SIG-M5 treated with dmso at 0.1 percent for 504 hours (cell line): ENCODE results near the gene PTPRJ.
A peak's percentile ranks its signal among the peaks of the same experiment; 100 is the strongest.

Source experiments
- DNase-seq: peaks from one replicate; lab custom pipeline; 2025; ENCODE audit not compliant: unreplicated experiment; lab: John Stamatoyannopoulos, UW

Gene PTPRJ

DNA sequence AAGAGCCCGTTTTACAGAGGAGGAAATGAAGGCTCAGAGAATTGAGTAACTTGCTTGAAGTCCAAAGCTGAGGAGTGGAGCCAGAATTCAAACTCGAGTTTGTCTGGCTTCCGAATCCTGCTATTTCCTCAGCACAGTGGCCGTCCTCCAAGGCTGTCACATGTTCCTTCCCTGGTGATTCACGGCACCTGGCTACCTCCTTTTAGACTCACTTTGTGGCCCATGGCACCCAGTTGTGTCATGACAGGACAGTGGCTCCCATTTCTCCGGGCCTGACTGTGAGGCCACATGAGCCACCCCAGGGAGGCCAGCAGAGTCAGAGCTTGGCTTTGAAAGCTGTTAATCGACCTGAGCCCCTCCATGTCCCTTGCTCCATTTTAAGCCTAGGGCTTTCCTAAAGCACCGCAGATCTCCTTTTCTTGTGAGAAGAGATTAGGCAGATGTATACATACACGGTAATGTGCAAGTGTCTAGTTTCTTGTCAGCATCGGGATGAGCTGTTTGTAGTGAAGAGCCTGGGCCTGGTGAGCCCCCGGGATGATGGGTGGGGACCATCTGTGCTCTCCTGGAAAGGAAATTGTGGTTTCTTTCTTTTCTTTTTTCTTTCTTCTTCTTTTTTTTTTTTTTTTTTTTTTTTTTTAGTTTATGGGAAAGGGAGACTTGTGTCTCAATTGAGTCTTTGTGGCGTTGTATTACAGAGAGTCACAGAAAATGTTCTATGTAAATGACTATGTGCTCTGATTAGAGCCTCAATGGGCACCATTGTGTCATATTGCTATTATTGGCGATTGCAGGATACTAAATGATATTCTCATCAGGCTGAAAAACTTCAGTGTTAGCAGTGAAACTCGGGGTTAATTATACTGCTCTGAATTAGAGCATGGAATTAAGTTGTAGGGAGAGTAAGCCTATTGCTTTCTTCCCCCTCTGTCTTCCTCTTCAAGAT is 54.8 kb downstream of the PTPRJ start:
- no peak for DNase-seq

DNA sequence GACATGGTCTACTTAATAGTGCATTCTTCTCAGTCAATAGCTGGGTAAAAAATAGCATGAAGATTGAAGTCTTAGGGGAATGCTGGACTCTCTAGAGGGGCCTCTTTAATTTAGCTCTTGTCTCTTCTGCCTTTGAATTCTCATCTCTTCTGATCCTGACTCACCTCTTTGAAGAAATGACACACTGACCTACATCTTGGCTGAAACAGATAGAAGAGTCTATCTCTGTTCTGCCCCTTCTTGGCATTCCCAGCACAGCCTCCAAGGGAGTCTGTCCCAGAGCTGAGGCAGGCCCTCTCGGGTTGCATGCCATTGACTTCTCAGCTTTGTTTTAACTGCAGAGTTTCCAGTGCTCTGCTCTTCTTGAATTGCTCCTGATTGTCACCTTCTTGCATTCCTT is 55.7 kb downstream of the PTPRJ start:
- no peak for DNase-seq

GRCh38 chr11:48036466-48036865 is 56.1 kb downstream of the PTPRJ start:
- no peak for DNase-seq

GRCh38 chr11:48037709-48038468 is 57.5 kb downstream of the PTPRJ start:
- DNase-seq: no peak

GRCh38 chr11:48040830-48041444 is 60.6 kb downstream of the PTPRJ start:
- no peak for DNase-seq

GRCh38 chr11:48041877-48042695 is 61.7 kb downstream of the PTPRJ start:
- DNase-seq: no peak

DNA sequence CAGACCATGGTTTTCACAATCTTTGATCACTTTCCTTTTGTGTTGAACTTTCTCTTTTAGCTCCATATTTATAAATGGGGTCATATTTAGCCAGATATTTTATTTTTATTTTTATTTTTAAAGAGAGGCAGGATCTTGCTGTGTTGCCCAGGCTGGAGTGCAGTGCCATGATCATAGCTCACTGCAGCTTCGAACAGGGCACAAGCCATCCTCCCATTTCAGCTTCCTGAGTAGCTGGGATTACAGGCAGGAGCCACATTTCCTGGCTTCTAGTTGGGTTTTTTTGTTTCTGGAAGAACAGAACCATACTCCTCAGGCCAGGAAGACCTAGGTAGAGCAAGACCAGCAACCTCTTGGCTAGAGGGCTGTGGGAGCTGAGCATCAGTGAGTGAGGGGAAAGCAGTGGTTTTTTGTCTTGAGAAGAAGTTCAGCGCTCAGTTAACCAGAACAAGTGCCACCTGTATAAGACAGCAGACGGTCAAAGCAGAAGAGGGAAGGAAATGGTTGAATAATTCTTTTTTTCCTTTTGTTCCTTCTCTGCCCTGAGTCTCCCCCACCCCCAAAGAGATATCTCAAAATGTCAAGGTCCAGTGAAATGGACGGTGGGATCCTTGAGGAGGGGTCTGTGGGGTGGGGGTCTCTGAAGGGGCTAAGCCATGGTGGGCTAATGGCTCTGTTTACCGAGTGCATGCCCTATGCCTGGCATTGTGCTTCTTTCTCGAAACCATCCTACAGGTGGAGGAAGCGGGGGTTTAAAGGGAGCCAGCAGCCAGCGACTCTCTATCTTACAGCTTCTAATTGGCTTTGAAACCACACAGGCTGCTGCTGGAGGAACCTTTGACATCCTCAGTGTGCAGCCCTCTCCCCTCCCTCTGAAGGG is 63.0 kb downstream of the PTPRJ start:
- no peak for DNase-seq

DNA sequence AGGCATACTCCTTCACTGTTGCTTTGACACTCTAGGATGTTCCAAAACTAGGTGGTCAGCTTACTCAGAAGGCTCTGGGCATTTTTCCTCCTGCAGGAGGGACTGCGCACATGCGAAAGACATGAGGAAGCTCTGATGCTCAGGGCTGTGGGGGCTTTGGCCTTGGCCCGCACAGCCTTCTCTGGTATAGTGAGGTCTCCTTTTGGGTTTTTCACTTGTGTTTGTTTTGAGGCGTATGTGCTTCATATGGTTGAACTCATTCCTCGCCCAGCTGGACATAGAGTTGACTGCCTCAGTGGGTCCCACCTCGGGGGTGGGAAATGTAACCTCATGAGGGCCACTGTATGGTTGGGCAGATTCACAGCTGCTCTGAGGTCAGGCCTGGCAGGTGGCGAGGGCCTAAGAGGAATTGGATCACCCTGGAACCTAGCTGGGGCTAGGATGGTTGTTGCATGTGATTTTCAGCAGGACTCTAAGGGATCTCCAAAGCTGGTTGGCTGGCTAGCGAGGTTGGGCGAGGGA is 63.7 kb downstream of the PTPRJ start:
- DNase-seq: no peak

DNA sequence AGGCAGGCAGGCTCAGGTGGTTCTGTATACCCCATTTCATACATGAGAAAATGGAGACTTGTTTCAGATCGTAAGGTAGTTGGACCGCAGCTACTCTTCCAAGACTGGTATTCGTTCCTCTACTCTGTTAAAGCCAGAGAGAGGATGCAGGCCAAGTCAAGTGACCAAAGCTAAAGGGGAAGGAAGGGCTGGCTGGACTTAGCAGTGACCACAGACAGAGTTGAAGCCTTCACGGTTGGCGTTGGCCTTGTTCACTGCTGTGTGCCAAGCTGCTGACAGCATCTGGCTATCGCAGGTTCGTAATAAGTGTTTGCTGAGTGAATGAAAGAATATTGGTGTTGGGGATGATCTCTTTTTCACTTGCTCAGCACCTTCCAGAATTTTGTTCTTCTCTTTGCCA is 64.2 kb downstream of the PTPRJ start:
- DNase-seq: no peak

DNA sequence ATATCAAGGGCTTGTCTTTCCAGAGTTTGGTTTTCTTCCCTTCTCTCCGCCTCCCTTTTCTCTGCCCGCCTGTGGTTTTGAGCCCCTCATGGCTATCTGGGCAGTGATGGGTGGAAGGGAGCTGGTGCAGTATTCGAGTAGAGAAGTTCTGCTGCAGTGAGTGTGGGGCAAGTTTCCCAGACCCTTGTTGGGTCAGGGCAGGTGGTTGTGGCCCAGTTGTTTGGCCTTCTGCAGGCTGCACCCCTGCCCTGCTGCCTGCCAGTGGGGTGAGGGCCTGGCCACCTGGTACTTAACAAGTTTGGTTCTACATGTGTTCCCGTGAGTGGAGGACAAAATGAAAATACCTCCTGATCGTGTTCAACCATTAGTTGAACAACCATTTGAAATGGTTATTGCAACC is 65.2 kb downstream of the PTPRJ start:
- no peak for DNase-seq

DNA sequence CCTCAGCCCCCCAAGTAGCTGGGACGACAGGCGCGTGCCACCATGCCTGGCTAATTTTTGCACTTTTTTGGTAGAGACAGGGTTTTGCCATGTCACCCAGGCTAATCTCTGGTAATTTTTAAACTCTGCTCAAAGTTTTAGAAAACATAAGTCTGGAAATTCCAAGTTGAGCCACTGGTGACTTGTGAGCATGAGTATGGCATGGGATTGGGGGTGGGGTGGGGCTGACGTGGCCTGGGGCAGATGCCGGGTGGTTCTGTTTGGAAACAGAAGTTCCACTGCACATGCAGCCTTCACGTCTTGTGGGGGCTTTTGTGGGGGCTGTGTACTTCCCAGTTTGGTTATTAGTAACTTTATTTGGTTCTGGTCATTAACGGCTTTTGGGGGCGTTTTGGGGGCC is 67.3 kb downstream of the PTPRJ start:
- DNase-seq: no peak

DNA sequence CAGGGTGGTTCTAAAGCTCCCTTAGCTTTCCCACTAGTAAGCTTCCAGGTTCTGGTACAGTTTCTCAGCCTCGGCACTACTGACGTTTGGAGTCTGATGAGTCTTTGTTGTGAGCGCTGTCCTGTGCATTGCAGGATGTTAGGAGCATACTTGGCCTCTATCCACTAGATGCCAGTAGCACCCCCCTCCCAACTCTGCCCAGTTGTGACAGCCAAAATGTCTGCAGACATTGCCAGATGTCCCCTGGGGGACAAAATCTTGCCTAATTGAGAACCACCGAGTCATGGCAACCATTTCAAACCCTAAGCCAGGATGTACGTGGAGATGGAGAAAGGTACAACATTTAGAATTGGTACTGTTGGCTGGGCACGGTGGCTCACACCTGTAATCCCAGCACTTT is 68.7 kb downstream of the PTPRJ start:
- no peak for DNase-seq

- DNase-seq: no peak
Observed at GRCh38 chr11:48050304-48050703, 69.9 kb downstream of the PTPRJ start.

GRCh38 chr11:48051217-48051830 is 71.0 kb downstream of the PTPRJ start:
- no peak for DNase-seq

- DNase-seq: peak; percentile 36
Observed at GRCh38 chr11:48052183-48053044, 72.1 kb downstream of the PTPRJ start.

DNA sequence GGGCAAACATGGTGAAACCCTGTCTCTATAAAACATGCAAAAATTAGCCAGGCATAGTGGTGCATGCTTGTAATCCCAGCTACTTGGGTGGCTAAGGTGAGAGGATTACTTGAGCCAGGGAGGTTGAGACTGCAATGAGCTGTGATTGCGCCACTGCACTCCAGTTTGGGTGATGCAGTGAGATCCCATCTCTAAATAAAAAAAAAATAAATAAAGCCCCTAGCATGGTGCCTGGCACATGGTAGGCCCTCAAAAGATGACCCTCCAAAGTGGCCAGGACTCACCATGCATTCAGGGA is 74.6 kb downstream of the PTPRJ start:
- DNase-seq: no peak

DNA sequence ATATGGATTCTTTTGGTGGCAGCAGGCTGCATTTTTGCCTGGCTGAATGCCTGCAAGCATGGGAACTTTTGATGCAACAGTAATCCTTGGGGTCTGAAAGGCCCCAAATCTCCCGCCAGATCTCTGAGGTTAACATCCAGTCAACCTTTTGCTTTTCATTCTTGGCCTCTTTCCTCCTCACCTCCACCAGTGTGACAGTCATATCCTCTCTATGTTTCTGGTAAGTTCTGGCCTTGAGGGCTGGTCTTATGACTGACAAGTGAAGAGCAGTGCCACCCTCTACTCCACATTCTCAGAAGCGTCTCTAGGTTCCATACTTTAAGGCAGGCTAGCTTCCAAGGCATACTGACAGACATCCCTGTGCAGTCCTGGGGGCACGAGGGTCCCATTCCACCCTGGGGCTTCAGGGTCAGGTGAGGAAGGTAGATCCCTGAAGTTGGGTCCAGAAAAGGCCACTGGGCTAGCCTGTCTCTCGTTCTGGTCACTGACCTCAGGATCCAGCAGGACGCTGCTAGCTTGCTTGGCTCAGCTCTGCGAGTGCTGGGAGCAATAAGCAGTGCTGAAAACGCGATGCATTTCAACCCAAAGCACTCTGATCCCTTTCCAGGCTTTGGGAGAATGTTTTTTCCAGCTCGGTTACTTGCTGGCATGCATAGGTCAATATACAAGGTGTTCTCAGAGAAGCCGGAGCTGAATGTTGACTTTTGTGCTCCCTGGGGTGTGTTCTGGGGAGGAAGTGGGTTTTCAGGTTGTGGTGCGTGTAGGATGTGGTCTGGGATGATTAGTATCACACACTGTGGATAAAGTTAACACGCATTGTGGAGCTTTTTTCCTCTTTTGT is 75.2 kb downstream of the PTPRJ start:
- peak; percentile 66 for DNase-seq
